Upper lobe of left lung (tissue), 6 donors: ENCODE data around the gene ARID5A. TPM values are rescaled to one million over a fixed set of nuclear protein-coding genes. Genes with fewer than 3 reads are reported as not detected.

Experiments used
- ATAC-seq, 2 donors: fragments of 200-7000 bp; cut with Tn5 transposase; one replicate each; pipeline ENCODE4 v1.9.1; 2022; ENCODE audit warnings: mild to moderate bottlenecking in 2 of 2, moderate library complexity in 2 of 2; ENCODE audit not compliant: low FRiP score in 2 of 2
- DNase-seq, 2 donors: peaks; one replicate each; pipeline ENCODE4 v3.0.0-alpha.2; 2019 to 2020
- H3K27ac ChIP-seq, 4 donors: fragments of 200-600 bp; sonication (generic); one replicate each; pipeline ENCODE4 v1.5.1; 2016 to 2019
- H3K27me3 ChIP-seq, 4 donors: fragments of 200-600 bp; sonication (generic); one replicate each; pipeline ENCODE4 v1.5.1; 2017 to 2019
- H3K36me3 ChIP-seq, 4 donors: fragments of 200-600 bp; sonication (generic); one replicate each; pipeline ENCODE4 v1.5.1; 2016 to 2019
- H3K4me1 ChIP-seq, 4 donors: fragments of 200-600 bp; sonication (generic); one replicate each; pipeline ENCODE4 v1.5.1; 2018 to 2019
- H3K4me3 ChIP-seq, 4 donors: fragments of 200-600 bp; sonication (generic); one replicate each; pipeline ENCODE4 v1.5.1; 2017 to 2019; ENCODE audit warnings: mild to moderate bottlenecking in 2 of 4, moderate library complexity in 1 of 4
- H3K9me3 ChIP-seq, 4 donors: fragments of 200-600 bp; sonication (generic); one replicate each; pipeline ENCODE4 v1.5.1; 2018 to 2019
- CTCF ChIP-seq, 6 experiments: fragments of 450-650 bp in 4 of 6; fragments of 200-600 bp in 2 of 6; sonication (generic) in 2 of 6; IDR thresholded peaks; one replicate each; pipeline ENCODE4 v1.5.1; 2016 to 2019; ENCODE audit warnings: antibody characterized with exemption in 6 of 6
- EP300 ChIP-seq, 4 donors: sonication (generic); formaldehyde crosslinking; IDR thresholded peaks; one replicate each; pipeline ENCODE4 v1.5.1; 2017; ENCODE audit warnings: antibody characterized with exemption in 4 of 4, control low read depth in 2 of 4
- POLR2A ChIP-seq, 4 donors: fragments of 450-650 bp; IDR thresholded peaks; one replicate each; pipeline ENCODE4 v1.5.1; 2016 to 2017; ENCODE audit warnings: antibody characterized with exemption in 4 of 4, mild to moderate bottlenecking in 2 of 4
- POLR2AphosphoS5 ChIP-seq, 2 donors: sonication (generic); formaldehyde crosslinking; IDR thresholded peaks; one replicate each; pipeline ENCODE4 v1.5.1; 2017; ENCODE audit warnings: antibody characterized with exemption in 2 of 2
- WGBS, 2 donors: methylation state at CpG; one replicate each; pipeline ENCODE4 v1.1.5; 2017 to 2018; 5-methylcytosine and 5-hydroxymethylcytosine counted together
- total RNA-seq, 6 donors: library from RNA; depleted of rRNA in 4 of 6; stranded (reverse); fragments of >200 nt in 4 of 6; gene quantifications; one replicate each; pipeline versions ENCODE4 v1.1.0 to v1.2.1, GENCODE V29; 2016 to 2021
- donor health status: DM: no; HTN: no; CAD: no; lungs with moderate emphysema.
- donor health status: DM: no; HTN: yes; CAD: no; lungs with severe emphysema.

Gene ARID5A
- total RNA-seq, 6 donors from 2014 or later: 18.6 to 57.2 (median 39.7) TPM

DNA sequence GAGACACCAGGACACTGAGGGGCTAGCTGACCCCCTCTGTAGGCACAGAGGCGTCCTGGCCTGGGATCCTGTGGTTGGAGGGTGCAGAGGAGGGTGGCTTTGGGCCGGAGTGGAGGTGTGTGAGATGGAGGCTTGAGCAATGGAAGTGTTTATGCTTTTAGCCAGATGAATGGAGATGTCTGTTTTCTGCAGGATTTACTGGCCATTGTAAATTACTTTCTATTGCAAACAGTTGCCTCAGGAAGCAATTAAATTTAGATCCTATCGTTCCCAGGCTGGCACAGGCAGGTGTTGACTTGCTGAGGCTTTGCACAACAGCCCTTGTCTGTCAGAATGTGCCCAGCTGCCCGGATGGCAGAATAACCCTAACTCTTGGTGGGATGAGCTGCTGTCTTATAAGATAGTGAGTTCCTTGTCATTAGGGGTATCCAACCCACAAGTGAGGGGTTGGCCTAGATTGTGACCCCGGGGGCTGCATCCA lies 1.8 kb upstream of the ARID5A start:
- WGBS, 2 donors: 49 to 61% methylated on average over 3 to 5 of the region's 5 CpGs
- Histone ChIP-seq H3K36me3 (no peaks in the 10 kb centered on the region), H3K27ac (peak overlapping the region in 3 of 4 donors; percentile 92 to 94 (median 94)), H3K4me1 (peaks cover 44 to 87% (median 74%) of the 10 kb centered on the region in 4 donors), H3K9me3 (no peaks in the 10 kb centered on the region), H3K4me3 (no peak overlapping the region), H3K27me3 (no peaks in the 10 kb centered on the region)
- ATAC-seq: no peak
- TF ChIP-seq EP300 (IDR thresholded peaks at IDR 0.05): no peak
- TF ChIP-seq POLR2AphosphoS5 (IDR thresholded peaks at IDR 0.05): no peak
- TF ChIP-seq CTCF (IDR thresholded peaks at IDR 0.05): no peak
- TF ChIP-seq POLR2A (IDR thresholded peaks at IDR 0.05): no peak
- DNase-seq: no peak

GRCh38 chr2:96535331-96535730 lies 1.2 kb upstream of the ARID5A start:
- H3K27me3 ChIP-seq: no peaks in the 10 kb centered on the region
- H3K36me3 ChIP-seq: no peaks in the 10 kb centered on the region
- H3K27ac ChIP-seq: no peak overlapping the region
- DNase-seq (no peak), ATAC-seq (no peak)
- TF ChIP-seq CTCF (IDR thresholded peaks at IDR 0.05) (no peak), POLR2A (IDR thresholded peaks at IDR 0.05) (no peak), EP300 (IDR thresholded peaks at IDR 0.05) (no peak), POLR2AphosphoS5 (IDR thresholded peaks at IDR 0.05) (no peak)
- H3K4me3 ChIP-seq: no peak overlapping the region
- peaks cover 47 to 87% (median 76%) of the 10 kb centered on the region in 4 donors for H3K4me1 ChIP-seq
- H3K9me3 ChIP-seq: no peaks in the 10 kb centered on the region
- 89 to 90% methylated on average over 4 of the region's 4 CpGs for WGBS, 2 donors

- Histone ChIP-seq H3K36me3 (peaks cover 0 to 8% (median 0%) of the 10 kb centered on the region in 4 donors), H3K27ac (peak overlapping the region; percentile 98 to 100 (median 99)), H3K4me3 (peak overlapping the region; percentile 86 to 99 (median 94)), H3K27me3 (no peaks in the 10 kb centered on the region), H3K9me3 (no peaks in the 10 kb centered on the region), H3K4me1 (peaks cover 37 to 81% (median 71%) of the 10 kb centered on the region in 4 donors)
- DNase-seq: peak; percentile 87 to 94
- peak; percentile 51 to 73 for ATAC-seq
- peak in 1 of 6 experiments; percentile 11 for TF ChIP-seq CTCF (IDR thresholded peaks at IDR 0.05)
- no peak for TF ChIP-seq POLR2A (IDR thresholded peaks at IDR 0.05)
- peak in 2 of 4 donors; percentile 3 to 31 for TF ChIP-seq EP300 (IDR thresholded peaks at IDR 0.05)
- peak; percentile 56 to 59 for TF ChIP-seq POLR2AphosphoS5 (IDR thresholded peaks at IDR 0.05)
- WGBS, 2 donors: 0% methylated on average over 20 to 59 of the region's 61 CpGs
These were observed 648 bp downstream of the ARID5A start for GRCh38 chr2:96537066-96537733.

GRCh38 chr2:96537734-96538486 lies 1.4 kb downstream of the ARID5A start:
- peaks cover 30 to 77% (median 64%) of the 10 kb centered on the region in 4 donors for H3K4me1 ChIP-seq
- ATAC-seq: peak in 1 of 2 donors; percentile 0

More at GRCh38 chr2:96537734-96538486, 1.4 kb downstream of the ARID5A start:
- Histone ChIP-seq H3K27me3 (no peaks in the 10 kb centered on the region), H3K36me3 (peaks cover 0 to 15% (median under 1%) of the 10 kb centered on the region in 4 donors), H3K27ac (peak overlapping the region; percentile 98 to 100 (median 99)), H3K9me3 (no peaks in the 10 kb centered on the region), H3K4me3 (peak overlapping the region; percentile 86 to 99 (median 94))
- peak in 1 of 2 donors; percentile 89 for DNase-seq
- TF ChIP-seq POLR2AphosphoS5 (IDR thresholded peaks at IDR 0.05): no peak
- no peak for TF ChIP-seq CTCF (IDR thresholded peaks at IDR 0.05)
- no peak for TF ChIP-seq EP300 (IDR thresholded peaks at IDR 0.05)
- TF ChIP-seq POLR2A (IDR thresholded peaks at IDR 0.05): no peak
- WGBS, 2 donors: 19 to 59% methylated on average over 3 to 19 of the region's 36 CpGs
